HL-60 (cell line): Measurements from ENCODE around the gene PRKD1.

Source experiments
- DNase-seq, 2 experiments: peaks; one replicate each; pipeline ENCODE4 v3.0.0-alpha.2; 2010 to 2020; ENCODE audit warnings: low read depth in 1 of 2, low spot score in 1 of 2
- H3K27ac ChIP-seq: fragments of 250-450 bp; sonication (Bioruptor Pico); replicated peaks from 2 replicates; pipeline ENCODE4 v1.5.1; 2020; ENCODE audit warnings: mild to moderate bottlenecking, moderate library complexity
- H3K27me3 ChIP-seq: fragments of 250-450 bp; sonication (Bioruptor Pico); 2 replicates; pipeline ENCODE4 v1.5.1; 2021; ENCODE audit warnings: mild to moderate bottlenecking, moderate library complexity; ENCODE audit not compliant: insufficient read depth, poor library complexity, severe bottlenecking
- H3K4me3 ChIP-seq: replicated peaks from 2 replicates; pipeline ENCODE4 v1.5.1; 2011; ENCODE audit warnings: mild to moderate bottlenecking, control low read depth, low read length; ENCODE audit not compliant: insufficient read depth
- GABPA ChIP-seq: IDR thresholded peaks from 2 replicates; pipeline ENCODE4 v1.6.1; 2012; ENCODE audit warnings: low read depth
- POLR2AphosphoS5 ChIP-seq: IDR thresholded peaks from 2 replicates; pipeline ENCODE4 v1.6.1; 2012; ENCODE audit warnings: low read depth
- SPI1 ChIP-seq: IDR thresholded peaks from 2 replicates; pipeline ENCODE4 v1.6.1; 2012; ENCODE audit warnings: low read depth, mild to moderate bottlenecking, borderline replicate concordance
- TF ChIP-seq, protein P1 (sequence below): IDR thresholded peaks from 2 replicates; pipeline ENCODE4 v1.6.1; 2012; ENCODE audit warnings: low read depth; ENCODE audit not compliant: insufficient replicate concordance
- TF ChIP-seq, protein P2 (sequence below): IDR thresholded peaks from one replicate; pipeline ENCODE4 v1.5.1; 2011; ENCODE audit warnings: low read length, control low read depth, inconsistent platforms; ENCODE audit not compliant: insufficient read depth

The PRKD1 gene

DNA sequence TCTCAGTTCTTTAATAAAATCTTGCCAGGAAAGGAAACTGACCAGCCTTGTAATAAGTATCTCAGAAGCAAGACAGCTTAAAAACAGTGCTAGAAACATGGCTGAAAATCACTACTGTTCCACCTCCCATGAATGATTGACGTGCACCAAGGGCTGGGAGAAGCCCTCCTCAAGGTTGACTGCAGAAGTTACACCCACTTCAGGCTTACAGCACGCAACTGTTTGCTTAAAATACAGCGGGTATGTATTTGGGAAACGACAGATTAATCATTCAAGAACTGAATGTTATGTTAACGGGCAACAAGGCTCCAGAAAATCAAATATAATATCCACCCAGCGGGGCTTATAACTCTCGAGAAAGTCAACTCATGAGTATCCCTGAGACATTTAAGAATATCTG is 22.1 kb downstream of the PRKD1 start:
- TF ChIP-seq, protein P1, sequence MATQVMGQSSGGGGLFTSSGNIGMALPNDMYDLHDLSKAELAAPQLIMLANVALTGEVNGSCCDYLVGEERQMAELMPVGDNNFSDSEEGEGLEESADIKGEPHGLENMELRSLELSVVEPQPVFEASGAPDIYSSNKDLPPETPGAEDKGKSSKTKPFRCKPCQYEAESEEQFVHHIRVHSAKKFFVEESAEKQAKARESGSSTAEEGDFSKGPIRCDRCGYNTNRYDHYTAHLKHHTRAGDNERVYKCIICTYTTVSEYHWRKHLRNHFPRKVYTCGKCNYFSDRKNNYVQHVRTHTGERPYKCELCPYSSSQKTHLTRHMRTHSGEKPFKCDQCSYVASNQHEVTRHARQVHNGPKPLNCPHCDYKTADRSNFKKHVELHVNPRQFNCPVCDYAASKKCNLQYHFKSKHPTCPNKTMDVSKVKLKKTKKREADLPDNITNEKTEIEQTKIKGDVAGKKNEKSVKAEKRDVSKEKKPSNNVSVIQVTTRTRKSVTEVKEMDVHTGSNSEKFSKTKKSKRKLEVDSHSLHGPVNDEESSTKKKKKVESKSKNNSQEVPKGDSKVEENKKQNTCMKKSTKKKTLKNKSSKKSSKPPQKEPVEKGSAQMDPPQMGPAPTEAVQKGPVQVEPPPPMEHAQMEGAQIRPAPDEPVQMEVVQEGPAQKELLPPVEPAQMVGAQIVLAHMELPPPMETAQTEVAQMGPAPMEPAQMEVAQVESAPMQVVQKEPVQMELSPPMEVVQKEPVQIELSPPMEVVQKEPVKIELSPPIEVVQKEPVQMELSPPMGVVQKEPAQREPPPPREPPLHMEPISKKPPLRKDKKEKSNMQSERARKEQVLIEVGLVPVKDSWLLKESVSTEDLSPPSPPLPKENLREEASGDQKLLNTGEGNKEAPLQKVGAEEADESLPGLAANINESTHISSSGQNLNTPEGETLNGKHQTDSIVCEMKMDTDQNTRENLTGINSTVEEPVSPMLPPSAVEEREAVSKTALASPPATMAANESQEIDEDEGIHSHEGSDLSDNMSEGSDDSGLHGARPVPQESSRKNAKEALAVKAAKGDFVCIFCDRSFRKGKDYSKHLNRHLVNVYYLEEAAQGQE = no peak
- no peak for TF ChIP-seq GABPA
- no peak for TF ChIP-seq SPI1
- no peak for TF ChIP-seq POLR2AphosphoS5
- TF ChIP-seq, protein P2, sequence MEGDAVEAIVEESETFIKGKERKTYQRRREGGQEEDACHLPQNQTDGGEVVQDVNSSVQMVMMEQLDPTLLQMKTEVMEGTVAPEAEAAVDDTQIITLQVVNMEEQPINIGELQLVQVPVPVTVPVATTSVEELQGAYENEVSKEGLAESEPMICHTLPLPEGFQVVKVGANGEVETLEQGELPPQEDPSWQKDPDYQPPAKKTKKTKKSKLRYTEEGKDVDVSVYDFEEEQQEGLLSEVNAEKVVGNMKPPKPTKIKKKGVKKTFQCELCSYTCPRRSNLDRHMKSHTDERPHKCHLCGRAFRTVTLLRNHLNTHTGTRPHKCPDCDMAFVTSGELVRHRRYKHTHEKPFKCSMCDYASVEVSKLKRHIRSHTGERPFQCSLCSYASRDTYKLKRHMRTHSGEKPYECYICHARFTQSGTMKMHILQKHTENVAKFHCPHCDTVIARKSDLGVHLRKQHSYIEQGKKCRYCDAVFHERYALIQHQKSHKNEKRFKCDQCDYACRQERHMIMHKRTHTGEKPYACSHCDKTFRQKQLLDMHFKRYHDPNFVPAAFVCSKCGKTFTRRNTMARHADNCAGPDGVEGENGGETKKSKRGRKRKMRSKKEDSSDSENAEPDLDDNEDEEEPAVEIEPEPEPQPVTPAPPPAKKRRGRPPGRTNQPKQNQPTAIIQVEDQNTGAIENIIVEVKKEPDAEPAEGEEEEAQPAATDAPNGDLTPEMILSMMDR = no peak
- Histone ChIP-seq H3K4me3 (no peak overlapping the region), H3K27me3 (no peaks in the 10 kb centered on the region), H3K27ac (no peak overlapping the region)
- no peak for DNase-seq

DNA sequence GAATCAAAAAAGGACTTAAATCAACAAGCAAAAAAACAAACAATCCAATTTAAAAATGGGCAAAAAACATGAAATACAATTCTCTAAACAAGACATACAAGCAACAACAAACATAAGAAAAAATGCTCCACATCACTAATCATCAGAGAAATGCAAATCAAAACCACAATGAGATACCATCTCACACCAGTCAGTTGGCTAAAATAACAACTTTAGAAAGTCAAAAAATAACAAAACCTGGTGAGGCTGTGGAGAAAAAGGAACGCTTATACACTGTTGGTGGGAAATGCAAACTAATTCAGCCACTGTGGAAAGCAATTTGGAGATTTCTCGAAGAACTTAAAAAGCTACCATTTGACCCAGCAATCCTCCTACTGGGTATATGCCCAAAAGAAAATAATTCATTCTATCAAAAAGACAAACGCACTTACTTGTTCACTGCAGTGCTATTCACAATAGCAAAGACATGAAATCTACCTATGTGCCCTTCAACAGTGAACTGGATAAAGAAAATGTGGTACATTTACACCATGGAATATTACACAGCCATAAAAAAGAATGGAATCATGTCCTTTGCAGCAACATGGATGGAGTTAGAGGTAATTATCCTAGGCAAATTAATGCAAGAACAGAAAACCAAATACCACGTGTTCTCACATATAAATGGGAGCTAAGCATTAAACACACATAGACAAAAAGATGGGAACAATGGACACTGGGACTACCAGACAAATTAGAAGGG is 26.9 kb downstream of the PRKD1 start:
- no peak for DNase-seq
- H3K27me3 ChIP-seq = no peaks in the 10 kb centered on the region
- no peak for TF ChIP-seq POLR2AphosphoS5
- H3K4me3 ChIP-seq = no peak overlapping the region
- H3K27ac ChIP-seq = no peak overlapping the region

DNA sequence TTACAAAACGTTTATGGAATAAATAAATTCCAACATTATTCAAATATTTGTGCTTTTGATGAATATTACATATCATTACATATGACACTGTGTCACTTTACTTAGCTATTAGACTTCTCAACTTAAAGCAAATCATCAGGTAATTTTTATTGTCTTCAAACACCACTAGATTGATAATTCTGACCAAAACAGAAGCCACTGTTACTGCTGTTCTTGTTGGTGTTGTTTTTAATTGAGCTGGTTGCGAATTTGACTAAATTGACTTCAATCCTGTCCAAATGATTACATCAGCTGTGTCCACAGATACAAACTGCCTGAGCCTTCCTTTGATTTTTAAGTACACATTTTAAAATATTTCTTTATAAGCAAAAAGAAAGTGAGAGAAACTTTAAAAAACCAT is 29.2 kb downstream of the PRKD1 start:
- Histone ChIP-seq H3K4me3 (no peak overlapping the region), H3K27ac (no peak overlapping the region), H3K27me3 (no peaks in the 10 kb centered on the region)
- TF ChIP-seq GABPA (no peak), POLR2AphosphoS5 (no peak), SPI1 (no peak)
- TF ChIP-seq, protein P1 = no peak
- TF ChIP-seq, protein P2 = no peak
- DNase-seq = no peak

DNA sequence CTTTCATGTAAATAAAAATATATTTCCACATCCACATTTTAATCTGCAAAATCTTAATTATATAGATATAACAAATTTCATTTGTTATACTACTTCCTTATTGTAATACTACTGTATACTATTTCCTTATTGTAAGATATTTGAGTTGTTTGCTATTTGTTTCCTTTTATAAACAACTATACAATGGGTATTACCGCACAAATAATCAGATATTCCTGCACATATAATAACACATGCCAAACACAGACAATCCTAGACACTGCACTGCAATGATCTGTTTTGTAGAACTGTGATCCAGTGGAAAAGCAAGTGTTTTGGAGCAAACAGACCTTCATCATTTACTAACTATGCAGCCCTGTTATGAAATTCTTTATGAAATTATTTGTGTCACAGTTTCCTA is 30.5 kb downstream of the PRKD1 start:
- TF ChIP-seq POLR2AphosphoS5 (no peak), GABPA (no peak), SPI1 (no peak)
- TF ChIP-seq, protein P2 = no peak
- TF ChIP-seq, protein P1 = no peak
- H3K27ac ChIP-seq = no peak overlapping the region
- no peak overlapping the region for H3K4me3 ChIP-seq
- no peak for DNase-seq
- no peaks in the 10 kb centered on the region for H3K27me3 ChIP-seq
